GM21360 (cell line): Measurements from ENCODE around the gene SASH3.
A peak's percentile ranks its signal among the peaks of the same experiment; 100 is the strongest.

Experiments
- ATAC-seq: cut with Tn5 transposase; IDR thresholded peaks from one replicate; pipeline ENCODE4 v1.9.1; 2021; ENCODE audit warnings: mild to moderate bottlenecking, moderate library complexity; ENCODE audit not compliant: unreplicated experiment

The SASH3 gene

GRCh38 chrX:129802863-129803262 lies 23.1 kb downstream of the SASH3 start:
- no peak for ATAC-seq

- no peak for ATAC-seq
Observed at GRCh38 chrX:129804806-129805205, 25.1 kb downstream of the SASH3 start.

- ATAC-seq: no peak
Observed at GRCh38 chrX:129808158-129808828, 28.5 kb downstream of the SASH3 start.

- no peak for ATAC-seq
Observed at GRCh38 chrX:129808829-129809796, 29.4 kb downstream of the SASH3 start.

- no peak for ATAC-seq
Observed at GRCh38 chrX:129813662-129814368, 34.1 kb downstream of the SASH3 start.

- ATAC-seq: no peak
Observed at GRCh38 chrX:129818123-129818522, 38.4 kb downstream of the SASH3 start.

- peak; percentile 75 for ATAC-seq
Observed at GRCh38 chrX:129823115-129823514, 43.4 kb downstream of the SASH3 start.

GRCh38 chrX:129823522-129823921 lies 43.8 kb downstream of the SASH3 start:
- no peak for ATAC-seq

GRCh38 chrX:129824620-129825019 lies 44.9 kb downstream of the SASH3 start:
- ATAC-seq: no peak

- ATAC-seq: no peak
Observed at GRCh38 chrX:129825746-129826505, 46.2 kb downstream of the SASH3 start.

- ATAC-seq: no peak
Observed at GRCh38 chrX:129830494-129830893, 50.7 kb downstream of the SASH3 start.

GRCh38 chrX:129831091-129831885 lies 51.5 kb downstream of the SASH3 start:
- ATAC-seq: no peak

- no peak for ATAC-seq
Observed at GRCh38 chrX:129833153-129833990, 53.6 kb downstream of the SASH3 start.

GRCh38 chrX:129836827-129837226 lies 57.1 kb downstream of the SASH3 start:
- ATAC-seq: no peak

GRCh38 chrX:129840344-129840743 lies 60.6 kb downstream of the SASH3 start:
- no peak for ATAC-seq

GRCh38 chrX:129842510-129843208 lies 62.9 kb downstream of the SASH3 start:
- ATAC-seq: no peak

GRCh38 chrX:129843209-129843458 lies 63.4 kb downstream of the SASH3 start:
- ATAC-seq: no peak

- ATAC-seq: peak; percentile 99
Observed at GRCh38 chrX:129843459-129844306, 63.9 kb downstream of the SASH3 start, which contains the start of gene ZDHHC9. TSS of gene ZDHHC9 (minus strand) at chrX:129843886. CDS start at chrX:129841945, 1,941 bp downstream.
